NCI-H345 treated with DMSO at 0.1 percent for 48 hours (cell line): Measurements from ENCODE around the gene DPM3.
"Not testable (repeated sequence)": the region's sequence is repeated elsewhere in the genome, so short reads cannot be mapped to it uniquely, and the experiment has no call there.

ENCODE experiments used
- DNase-seq: peaks from one replicate; lab custom pipeline; 2025; ENCODE audit not compliant: unreplicated experiment; lab: John Stamatoyannopoulos, UW

DPM3 gene

GRCh38 chr1:155162631-155163030, 22.3 kb upstream of the DPM3 start:
- DNase-seq: not testable (repeated sequence)

DNA sequence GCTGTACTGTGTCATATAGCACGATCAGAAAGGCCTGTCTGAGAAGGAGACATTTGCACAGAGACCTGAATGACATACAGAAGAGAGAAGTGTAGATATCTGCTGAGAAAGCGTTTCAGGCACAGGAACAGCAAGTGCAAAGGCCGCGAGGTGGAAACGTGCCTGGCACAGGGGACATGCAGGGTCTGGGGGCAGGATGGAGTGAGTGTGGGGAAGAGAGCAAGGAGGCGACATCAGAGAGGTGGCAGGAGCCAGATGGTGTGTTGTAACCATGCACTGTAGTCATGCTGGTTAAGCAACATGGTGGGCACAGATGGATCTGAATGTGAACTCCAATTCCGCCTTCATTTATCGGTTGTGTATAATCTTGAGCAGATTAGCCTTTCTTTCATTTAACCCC, 19.8 kb upstream of the DPM3 start:
- no peak for DNase-seq

- DNase-seq: no peak
These were observed 18.7 kb upstream of the DPM3 start for GRCh38 chr1:155158991-155159390.

- DNase-seq: not testable (repeated sequence)
These were observed 15.8 kb upstream of the DPM3 start for GRCh38 chr1:155155996-155156643.

GRCh38 chr1:155145491-155145890, 5.2 kb upstream of the DPM3 start:
- no peak for DNase-seq

GRCh38 chr1:155141749-155142148, 1.4 kb upstream of the DPM3 start:
- no peak for DNase-seq

DNA sequence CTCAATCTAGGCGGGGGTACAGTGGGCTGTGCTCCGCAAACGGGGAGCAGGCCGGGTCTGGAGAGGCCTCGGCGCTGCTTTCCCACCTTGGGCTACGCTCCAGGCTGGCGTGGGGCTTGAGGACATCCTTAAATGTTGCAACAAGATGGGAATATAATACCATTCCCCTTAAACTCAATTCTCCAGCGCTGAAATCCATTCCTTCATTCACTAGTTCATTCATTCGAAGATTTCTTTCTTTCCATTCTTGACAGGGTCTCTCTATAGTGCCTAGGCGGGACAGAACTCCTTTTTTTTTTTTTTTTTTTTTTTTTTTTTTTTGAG, 261 bp upstream of the DPM3 start:
- DNase-seq: no peak

- no peak for DNase-seq
These were observed 3.0 kb downstream of the DPM3 start for GRCh38 chr1:155137154-155137949.

GRCh38 chr1:155136748-155137147, 3.6 kb downstream of the DPM3 start:
- DNase-seq: no peak

DNA sequence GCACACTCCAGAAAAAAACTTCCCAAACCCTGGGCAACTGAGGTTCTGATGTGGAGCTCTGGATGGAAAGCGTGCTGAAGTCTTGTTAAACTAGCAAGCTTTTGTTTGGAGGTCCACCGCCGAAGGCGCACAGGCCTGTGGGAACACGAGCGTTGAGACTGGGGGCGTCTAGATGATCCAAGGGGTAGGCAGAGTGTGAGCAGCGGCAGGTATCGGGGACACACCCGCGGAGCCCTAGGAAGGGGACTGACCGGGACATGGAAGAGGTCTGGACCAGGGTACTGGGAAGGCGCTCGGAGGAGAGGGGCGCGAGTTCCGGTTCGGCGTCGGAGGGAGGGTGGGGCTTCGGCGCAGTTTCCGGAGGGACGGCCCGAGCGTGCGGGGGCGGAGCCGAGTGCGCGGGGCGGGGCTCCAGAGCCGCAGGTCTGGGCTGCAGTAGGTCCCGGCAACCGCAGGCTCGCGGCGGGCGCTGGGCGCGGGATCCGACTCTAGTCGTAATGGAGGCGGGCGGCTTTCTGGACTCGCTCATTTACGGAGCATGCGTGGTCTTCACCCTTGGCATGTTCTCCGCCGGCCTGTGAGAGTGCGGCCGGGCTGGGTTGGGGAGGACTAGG, 4.8 kb downstream of the DPM3 start, which contains the start of gene SLC50A1:
TSS of gene SLC50A1 (plus strand) at position 438 of the 614 bp plus-strand sequence. CDS start at position 498, 60 bp downstream.
- DNase-seq: peak; percentile 99

GRCh38 chr1:155134880-155135414, 5.4 kb downstream of the DPM3 start:
- DNase-seq: peak; percentile 60

GRCh38 chr1:155134322-155134721, 6.0 kb downstream of the DPM3 start:
- no peak for DNase-seq

DNA sequence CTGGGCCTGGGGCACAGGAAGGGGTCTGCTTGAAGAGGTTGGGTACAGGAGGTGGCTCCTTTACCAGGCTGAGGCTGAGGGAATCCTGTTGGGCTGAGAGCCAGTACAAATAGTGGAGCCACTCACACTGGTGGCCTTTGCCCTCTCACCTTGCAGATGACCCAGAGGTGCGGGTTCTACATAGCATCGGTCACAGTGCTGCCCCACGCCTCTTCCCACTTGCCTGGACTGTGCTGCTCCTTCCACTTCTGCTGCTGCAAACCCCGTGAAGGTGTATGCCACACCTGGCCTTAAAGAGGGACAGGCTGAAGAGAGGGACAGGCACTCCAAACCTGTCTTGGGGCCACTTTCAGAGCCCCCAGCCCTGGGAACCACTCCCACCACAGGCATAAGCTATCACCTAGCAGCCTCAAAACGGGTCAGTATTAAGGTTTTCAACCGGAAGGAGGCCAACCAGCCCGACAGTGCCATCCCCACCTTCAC, 6.5 kb downstream of the DPM3 start:
- DNase-seq: no peak

DNA sequence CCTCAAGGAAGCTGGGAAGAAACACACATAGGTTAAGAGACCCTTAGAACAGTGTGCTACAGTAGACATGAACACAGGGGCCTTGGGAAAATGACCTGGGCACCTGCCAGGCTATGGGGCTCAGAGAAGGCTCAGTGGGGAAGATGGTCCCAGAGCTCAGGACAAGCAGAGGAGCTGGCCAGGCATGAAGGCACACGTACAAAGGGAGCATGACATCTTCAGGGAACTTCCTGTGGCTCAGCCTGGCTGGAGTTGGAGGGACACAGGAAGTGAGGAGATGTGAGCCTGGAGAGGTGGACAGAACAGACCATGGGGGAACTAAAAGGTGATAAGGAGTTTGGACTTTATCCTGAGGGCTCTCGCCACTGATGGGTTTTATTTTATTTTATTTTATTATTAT, 8.5 kb downstream of the DPM3 start:
- DNase-seq: no peak

- no peak for DNase-seq
These were observed 9.0 kb downstream of the DPM3 start for GRCh38 chr1:155131285-155131684.

- no peak for DNase-seq
These were observed 9.9 kb downstream of the DPM3 start for GRCh38 chr1:155130272-155131006.

- no peak for DNase-seq
These were observed 11.4 kb downstream of the DPM3 start for GRCh38 chr1:155128755-155129473.

DNA sequence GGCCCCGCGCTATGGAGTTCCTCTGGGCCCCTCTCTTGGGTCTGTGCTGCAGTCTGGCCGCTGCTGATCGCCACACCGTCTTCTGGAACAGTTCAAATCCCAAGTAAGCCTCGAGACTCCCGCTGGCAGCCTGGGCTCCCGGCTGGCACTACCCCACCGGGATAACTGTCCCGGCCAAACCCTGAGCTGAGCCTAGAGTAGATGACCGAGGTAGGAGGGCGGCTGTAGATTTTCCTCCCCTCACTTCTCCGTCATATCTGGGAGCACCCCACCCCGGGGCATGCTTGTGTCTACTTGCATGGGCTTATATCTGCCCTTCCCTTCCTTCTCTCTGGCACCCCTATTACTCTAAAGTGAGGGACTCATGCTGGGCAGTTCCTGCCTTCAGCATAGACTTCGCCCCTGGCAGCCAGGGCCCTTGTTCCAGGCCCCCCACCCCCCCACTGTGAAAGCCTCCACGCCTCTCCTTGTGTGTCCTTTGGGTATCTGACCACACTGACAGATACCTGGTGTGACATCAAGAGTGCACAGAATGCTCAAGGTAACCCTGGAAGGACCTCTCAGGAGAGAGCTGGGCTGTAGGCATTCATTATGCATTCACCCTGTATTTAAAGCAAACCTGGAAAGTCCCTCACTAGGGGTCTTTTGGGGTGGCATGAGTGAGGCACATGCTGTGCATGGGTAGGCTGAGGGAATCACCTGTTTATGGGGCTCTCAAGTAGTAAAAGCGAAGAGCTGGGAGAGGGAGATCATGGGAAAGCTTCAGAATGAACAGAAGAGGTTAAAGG, 12.2 kb downstream of the DPM3 start:
- DNase-seq: no peak

GRCh38 chr1:155127105-155127966, 13.0 kb downstream of the DPM3 start, which contains the start of gene EFNA1:
EFNA1 (plus strand) TSS chr1:155127876; CDS start chr1:155127978, 102 bp downstream.
- DNase-seq: peak; percentile 43
